ENCODE results near the gene DOCK4.

The DOCK4 gene

DNA sequence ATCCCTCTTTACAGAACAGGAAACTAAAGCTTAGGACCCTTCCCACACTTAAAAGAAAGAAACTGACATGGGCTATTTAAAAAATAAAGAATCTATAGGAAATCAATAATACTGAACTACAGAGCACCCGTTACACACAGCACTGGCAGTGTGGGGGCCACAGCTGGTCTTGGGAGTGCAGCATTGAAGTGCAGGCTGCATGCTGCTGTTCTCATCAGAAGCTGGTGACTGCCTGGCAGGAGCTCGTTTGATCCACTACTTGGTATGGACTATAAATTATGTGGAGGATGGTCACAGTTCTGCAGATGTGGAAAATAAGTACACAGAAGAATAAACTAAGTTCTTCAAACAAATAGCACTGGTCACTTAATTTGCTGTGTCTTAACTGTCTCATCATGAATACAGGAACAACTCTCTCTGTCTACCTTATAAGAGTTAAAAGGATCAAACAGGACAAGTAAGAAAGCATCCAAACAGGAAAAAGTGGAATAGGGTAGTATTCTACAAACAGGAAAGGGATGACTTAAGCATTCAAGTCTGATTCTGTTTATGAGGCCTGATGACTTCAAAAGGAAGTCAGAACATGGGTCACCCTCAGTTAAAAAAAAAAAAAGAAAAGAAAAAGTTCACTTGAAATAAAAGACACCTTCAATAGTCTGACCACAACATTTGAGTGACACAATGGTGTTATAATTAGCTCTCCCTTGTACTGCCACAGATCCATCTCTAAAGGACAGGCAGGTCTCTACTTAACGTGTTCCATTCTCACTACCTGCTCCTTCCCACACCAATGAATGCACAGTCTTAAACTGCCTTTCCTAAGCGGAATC is 21.0 kb downstream of the DOCK4 start:
- ATAC-seq = no peak
- Mint-ChIP-seq H3K9me3 (no peaks in the 10 kb centered on the region), H3K27ac (no peak overlapping the region), H3K36me3 (no peaks in the 10 kb centered on the region), H3K4me1 (no peaks in the 10 kb centered on the region), H3K27me3 (peaks cover 7% of the 10 kb centered on the region), H3K4me3 (no peak overlapping the region)

DNA sequence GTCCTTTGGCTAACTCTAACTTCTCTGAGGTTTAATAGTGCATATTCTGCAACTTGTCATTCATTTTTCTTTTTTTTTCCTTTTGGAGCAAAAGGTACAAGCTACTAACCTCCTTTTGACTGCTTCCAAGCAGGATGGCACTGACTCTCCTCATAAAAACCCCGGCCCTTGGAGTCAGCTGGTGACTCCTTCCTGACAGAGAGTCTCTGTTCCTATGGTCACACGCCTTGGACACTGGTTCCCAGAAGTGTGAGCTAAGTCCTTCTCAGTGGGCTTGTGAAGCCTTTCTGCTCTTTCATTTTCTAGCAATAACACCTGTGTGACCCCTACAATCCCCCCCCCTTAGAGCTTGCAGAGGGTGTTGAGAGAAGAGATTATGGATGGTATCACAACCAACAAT is 21.7 kb downstream of the DOCK4 start:
- ATAC-seq = no peak
- Mint-ChIP-seq H3K4me3 (no peak overlapping the region), H3K4me1 (no peaks in the 10 kb centered on the region), H3K27me3 (no peaks in the 10 kb centered on the region), H3K9me3 (no peaks in the 10 kb centered on the region), H3K36me3 (no peaks in the 10 kb centered on the region), H3K27ac (no peak overlapping the region)

- Mint-ChIP-seq H3K27ac (no peak overlapping the region), H3K36me3 (no peaks in the 10 kb centered on the region)
These were observed 22.9 kb downstream of the DOCK4 start for GRCh38 chr7:112183266-112183665.

DNA sequence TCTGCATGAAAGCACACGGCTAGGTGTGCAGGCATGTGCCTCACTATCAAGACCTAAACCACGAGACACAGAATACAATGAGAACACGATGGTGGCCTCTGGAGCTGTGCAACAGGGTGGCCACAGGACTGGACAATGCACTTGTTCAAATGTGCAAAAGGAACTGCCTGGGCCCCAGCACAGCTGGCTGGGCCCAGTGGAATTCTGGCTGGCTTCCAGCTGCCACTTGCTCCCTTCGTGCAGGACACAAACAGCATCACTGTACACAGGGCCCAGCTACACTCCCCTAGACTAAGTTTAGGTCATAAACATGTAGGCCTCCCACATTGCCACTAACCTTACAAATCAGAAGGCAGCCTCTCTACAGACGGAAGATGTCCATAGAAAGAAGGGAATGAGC is 23.4 kb downstream of the DOCK4 start:
- no peak for ATAC-seq
- Mint-ChIP-seq H3K9me3 (no peaks in the 10 kb centered on the region), H3K27ac (no peak overlapping the region), H3K36me3 (no peaks in the 10 kb centered on the region), H3K4me1 (no peaks in the 10 kb centered on the region), H3K4me3 (no peak overlapping the region), H3K27me3 (no peaks in the 10 kb centered on the region)

More at GRCh38 chr7:112183266-112183665, 22.9 kb downstream of the DOCK4 start:
- Mint-ChIP-seq H3K4me1 (no peaks in the 10 kb centered on the region), H3K27me3 (no peaks in the 10 kb centered on the region), H3K9me3 (no peaks in the 10 kb centered on the region), H3K4me3 (no peak overlapping the region)
- ATAC-seq = no peak

GRCh38 chr7:112180223-112180622 is 26.0 kb downstream of the DOCK4 start:
- H3K27me3 Mint-ChIP-seq = peaks cover 10% of the 10 kb centered on the region
- no peaks in the 10 kb centered on the region for H3K4me1 Mint-ChIP-seq
- H3K36me3 Mint-ChIP-seq = no peaks in the 10 kb centered on the region
- H3K9me3 Mint-ChIP-seq = no peaks in the 10 kb centered on the region
- ATAC-seq = no peak
- no peak overlapping the region for H3K27ac Mint-ChIP-seq
- H3K4me3 Mint-ChIP-seq = no peak overlapping the region

DNA sequence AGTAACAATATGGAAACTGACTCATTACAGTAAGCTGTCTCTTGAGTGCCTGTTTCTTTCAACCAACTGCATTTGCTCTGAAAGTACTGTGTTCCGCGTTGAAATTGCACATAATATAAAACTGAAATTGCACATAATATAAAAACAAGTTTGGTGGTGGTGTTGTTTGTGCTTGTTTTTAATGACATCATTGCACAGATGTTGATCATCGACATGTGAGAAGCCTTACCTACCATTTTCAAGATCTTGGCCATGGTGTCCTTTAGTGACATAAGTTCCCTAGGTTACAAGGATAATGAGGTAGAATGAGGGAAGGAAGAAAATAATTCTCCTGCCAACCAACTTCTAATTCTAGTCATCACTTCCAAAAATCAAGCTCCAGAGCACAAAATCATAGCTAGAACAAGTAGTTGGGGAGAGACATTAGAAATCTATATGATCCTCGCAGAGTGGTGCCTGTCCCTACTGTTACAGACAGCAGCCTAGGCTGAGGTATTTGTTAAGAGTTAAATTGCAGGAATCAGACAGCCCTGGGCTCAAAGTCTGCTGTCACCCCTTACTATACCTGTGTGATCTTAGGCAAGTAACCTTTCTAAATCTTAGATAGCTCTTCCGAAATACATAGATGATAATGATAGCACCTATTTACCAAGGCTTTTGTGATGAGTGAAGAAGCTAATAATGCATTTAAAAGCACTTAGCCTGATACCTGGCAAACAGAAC is 29.3 kb downstream of the DOCK4 start:
- no peak for ATAC-seq
- Mint-ChIP-seq H3K9me3 (no peaks in the 10 kb centered on the region), H3K27ac (no peak overlapping the region), H3K36me3 (no peaks in the 10 kb centered on the region), H3K4me3 (no peak overlapping the region), H3K27me3 (peaks cover 30% of the 10 kb centered on the region), H3K4me1 (no peaks in the 10 kb centered on the region)

DNA sequence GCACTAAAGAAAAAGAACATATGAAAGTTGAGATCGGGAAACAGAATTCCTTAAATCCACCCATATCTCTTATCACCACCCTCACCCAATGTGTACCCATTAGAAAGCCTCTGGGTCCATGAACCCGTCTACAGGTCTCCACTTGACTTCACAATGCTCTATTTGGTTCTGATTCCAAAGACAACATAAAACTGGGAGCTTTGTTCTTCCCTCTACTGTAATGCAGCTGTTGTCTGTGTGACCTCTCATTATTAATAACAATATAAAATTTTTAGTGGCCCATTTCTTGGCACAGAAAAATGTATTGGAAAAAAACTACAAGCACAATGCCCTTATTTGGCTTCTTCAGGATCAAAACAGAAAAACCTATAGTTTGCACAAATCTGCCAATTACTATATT is 30.0 kb downstream of the DOCK4 start:
- no peak overlapping the region for H3K27ac Mint-ChIP-seq
- no peaks in the 10 kb centered on the region for H3K36me3 Mint-ChIP-seq
- no peak for ATAC-seq
- H3K4me3 Mint-ChIP-seq = no peak overlapping the region
- H3K27me3 Mint-ChIP-seq = peaks cover 31% of the 10 kb centered on the region
- no peaks in the 10 kb centered on the region for H3K4me1 Mint-ChIP-seq
- H3K9me3 Mint-ChIP-seq = no peaks in the 10 kb centered on the region

DNA sequence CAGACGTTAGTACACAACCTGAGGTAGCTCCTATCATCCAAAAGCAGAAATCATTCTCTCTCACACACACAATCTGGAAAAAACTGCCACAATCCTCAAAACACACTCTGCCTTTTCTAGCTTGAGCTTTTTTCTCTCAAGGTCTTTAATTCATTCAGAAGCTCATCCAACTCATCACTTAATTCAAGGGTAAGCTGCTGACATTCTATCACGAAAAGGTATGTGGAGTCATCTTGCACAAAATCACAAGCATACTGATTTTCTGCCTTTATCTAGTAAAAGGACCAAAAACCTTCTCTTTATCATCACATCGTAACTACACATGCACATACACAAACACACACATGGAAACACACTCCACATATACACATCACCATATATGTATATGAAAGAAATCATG is 32.0 kb downstream of the DOCK4 start:
- no peaks in the 10 kb centered on the region for H3K36me3 Mint-ChIP-seq
- H3K4me1 Mint-ChIP-seq = no peaks in the 10 kb centered on the region
- no peak overlapping the region for H3K27ac Mint-ChIP-seq
- ATAC-seq = no peak
- no peak overlapping the region for H3K4me3 Mint-ChIP-seq
- H3K27me3 Mint-ChIP-seq = peaks cover 39% of the 10 kb centered on the region
- H3K9me3 Mint-ChIP-seq = no peaks in the 10 kb centered on the region

DNA sequence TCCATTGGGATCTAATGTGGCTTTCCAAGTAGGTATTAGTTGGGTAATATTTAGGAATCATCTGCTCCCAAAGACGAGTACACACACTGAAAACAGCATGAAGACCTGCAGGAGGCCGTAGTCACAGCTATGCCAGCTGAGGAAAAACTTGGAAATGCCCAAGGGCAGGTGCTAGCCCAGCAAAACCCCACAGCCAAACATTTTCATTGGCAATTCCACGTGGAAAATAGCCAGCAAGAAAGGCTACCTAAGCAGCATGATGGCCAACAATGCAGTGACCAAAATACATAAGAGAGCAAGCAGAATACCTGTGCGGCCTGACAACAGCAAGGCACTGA is 32.7 kb downstream of the DOCK4 start:
- Mint-ChIP-seq H3K9me3 (no peaks in the 10 kb centered on the region), H3K36me3 (no peaks in the 10 kb centered on the region), H3K4me1 (no peaks in the 10 kb centered on the region), H3K27ac (no peak overlapping the region), H3K4me3 (no peak overlapping the region), H3K27me3 (peaks cover 39% of the 10 kb centered on the region)
- no peak for ATAC-seq

DNA sequence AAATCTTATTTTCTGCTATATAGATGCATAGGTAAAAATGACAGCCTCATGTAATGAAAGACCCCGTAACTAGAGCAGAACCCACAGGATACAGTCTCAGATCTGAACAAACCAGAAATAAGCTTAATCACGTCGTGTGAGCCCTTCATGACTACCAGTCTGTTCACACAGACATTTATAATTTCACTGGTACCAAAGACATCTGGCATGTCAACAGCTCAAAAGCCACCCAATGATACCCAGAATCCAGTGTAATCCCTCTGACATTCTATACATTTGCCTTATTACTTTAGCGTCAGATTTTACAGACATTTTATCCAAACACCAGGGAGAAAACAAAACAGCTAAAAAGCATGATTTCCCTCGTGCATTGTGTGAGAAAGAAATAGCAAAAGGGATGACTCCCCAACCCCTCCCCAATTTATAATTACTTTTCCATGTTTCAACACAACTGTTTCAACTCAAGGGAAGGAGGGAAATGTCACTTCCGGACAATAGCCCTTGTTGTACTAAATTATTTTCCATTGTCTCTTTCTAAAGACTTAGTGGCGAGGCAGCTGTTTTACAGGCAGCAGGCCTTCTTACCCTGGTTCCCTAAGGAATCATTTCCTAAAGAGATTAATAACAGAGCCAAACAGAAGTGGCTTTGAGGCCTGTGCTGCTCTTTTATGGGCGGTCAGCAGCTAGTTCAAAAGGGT is 33.2 kb downstream of the DOCK4 start:
- Mint-ChIP-seq H3K36me3 (no peaks in the 10 kb centered on the region), H3K4me1 (no peaks in the 10 kb centered on the region), H3K27me3 (peaks cover 39% of the 10 kb centered on the region), H3K4me3 (no peak overlapping the region), H3K9me3 (no peaks in the 10 kb centered on the region), H3K27ac (no peak overlapping the region)
- ATAC-seq = no peak

DNA sequence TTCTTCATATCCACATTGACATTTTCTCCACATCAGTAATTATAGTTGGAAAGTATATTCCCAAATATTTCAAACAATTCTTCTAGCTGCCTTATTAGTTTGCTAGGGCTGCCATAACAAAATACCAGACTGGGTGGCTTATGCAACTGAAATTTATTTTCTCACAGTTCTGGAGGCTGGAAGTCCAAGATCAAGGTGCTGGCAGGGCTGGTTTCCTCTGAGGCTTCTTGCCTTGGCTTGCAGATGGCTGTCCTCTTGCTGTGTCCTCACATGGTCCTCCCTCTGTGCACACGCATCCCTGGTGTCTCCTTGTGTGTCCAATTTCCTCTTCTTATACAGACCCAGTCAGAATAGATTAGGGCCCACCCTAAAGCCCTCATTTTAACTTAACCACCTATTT is 34.5 kb downstream of the DOCK4 start:
- no peaks in the 10 kb centered on the region for H3K36me3 Mint-ChIP-seq
- no peaks in the 10 kb centered on the region for H3K4me1 Mint-ChIP-seq
- no peak for ATAC-seq
- H3K9me3 Mint-ChIP-seq = no peaks in the 10 kb centered on the region
- H3K4me3 Mint-ChIP-seq = no peak overlapping the region
- no peak overlapping the region for H3K27ac Mint-ChIP-seq
- H3K27me3 Mint-ChIP-seq = peaks cover 39% of the 10 kb centered on the region

DNA sequence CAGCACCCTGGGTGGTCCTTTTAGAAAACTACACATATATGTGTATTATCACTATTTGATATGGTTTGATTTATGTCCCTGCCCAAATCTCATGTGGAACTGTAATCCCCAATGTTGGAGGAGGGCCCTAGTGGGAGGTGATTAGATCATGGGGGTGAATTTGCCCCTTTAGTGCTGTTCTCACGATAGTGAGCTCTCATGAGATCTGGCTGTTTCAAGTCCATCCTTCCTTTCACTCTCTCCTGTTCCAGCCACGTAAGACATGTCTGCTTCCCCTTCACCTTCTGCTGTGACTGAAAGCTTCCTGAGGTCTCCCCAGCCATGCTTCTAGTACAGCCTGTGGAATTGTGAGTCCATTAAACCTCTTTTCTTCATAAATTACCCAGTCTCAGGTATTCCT is 37.3 kb downstream of the DOCK4 start:
- H3K9me3 Mint-ChIP-seq = no peaks in the 10 kb centered on the region
- peaks cover 16% of the 10 kb centered on the region for H3K27me3 Mint-ChIP-seq
- H3K4me3 Mint-ChIP-seq = no peak overlapping the region
- ATAC-seq = no peak
- no peaks in the 10 kb centered on the region for H3K4me1 Mint-ChIP-seq
- H3K36me3 Mint-ChIP-seq = no peaks in the 10 kb centered on the region
- H3K27ac Mint-ChIP-seq = no peak overlapping the region

DNA sequence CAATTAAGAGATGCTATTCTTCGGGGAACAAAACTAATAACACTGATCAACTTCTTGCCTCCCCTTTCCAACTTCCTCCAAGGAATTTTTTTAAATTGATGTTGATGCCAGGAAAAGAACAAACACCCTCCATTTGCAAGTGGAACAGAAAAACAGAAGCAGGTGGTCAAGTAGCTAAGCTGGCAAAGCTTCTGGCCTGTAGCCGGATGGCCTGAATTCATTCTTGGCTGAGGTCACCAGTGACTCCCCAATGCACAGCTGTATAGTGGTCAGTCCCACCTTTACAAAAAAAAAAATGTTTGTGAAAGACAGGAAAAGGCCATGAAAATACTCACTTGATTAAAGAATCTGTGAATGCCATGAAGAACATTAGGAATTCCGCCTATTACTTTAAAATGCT is 39.1 kb downstream of the DOCK4 start:
- no peaks in the 10 kb centered on the region for H3K4me1 Mint-ChIP-seq
- H3K27ac Mint-ChIP-seq = no peak overlapping the region
- no peak for ATAC-seq
- no peaks in the 10 kb centered on the region for H3K9me3 Mint-ChIP-seq
- H3K4me3 Mint-ChIP-seq = no peak overlapping the region
- H3K36me3 Mint-ChIP-seq = no peaks in the 10 kb centered on the region
- H3K27me3 Mint-ChIP-seq = peaks cover 9% of the 10 kb centered on the region

- H3K27me3 Mint-ChIP-seq = no peaks in the 10 kb centered on the region
- no peak for ATAC-seq
These were observed 43.3 kb downstream of the DOCK4 start for GRCh38 chr7:112162784-112163506.

DNA sequence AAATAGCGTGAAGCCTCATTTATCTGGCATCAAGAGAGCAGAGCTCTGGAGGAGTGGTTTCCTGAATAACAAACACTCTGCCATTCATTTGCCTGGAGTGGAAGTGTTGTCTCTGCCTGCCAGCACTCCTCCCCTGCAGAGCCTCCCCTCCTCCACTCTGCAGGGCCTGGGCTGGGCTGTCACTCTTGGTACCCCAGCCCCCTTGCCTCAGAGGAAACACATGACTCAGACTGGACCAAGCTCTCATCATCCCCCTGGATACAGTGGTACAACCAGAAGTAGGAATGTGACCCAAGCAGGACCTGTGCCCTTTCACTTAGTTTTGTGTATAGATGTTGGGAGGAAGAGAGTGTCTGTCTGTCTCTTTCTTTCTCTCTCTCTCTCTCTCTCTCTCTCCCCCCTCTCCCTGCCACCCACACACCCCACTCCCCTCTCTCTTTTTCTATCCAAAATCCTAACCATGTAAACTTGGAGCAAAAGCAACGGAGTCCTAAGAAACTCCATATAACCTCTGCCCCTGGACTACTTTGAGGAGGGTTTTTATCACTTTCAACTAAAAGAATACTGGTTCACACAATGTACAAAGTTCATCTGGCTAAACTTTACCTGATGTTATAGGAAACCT is 43.9 kb downstream of the DOCK4 start:
- Mint-ChIP-seq H3K4me3 (no peak overlapping the region), H3K4me1 (peaks cover 7% of the 10 kb centered on the region), H3K9me3 (no peaks in the 10 kb centered on the region), H3K27me3 (no peaks in the 10 kb centered on the region), H3K27ac (no peak overlapping the region), H3K36me3 (no peaks in the 10 kb centered on the region)
- ATAC-seq = peak; percentile 42

More at GRCh38 chr7:112162784-112163506, 43.3 kb downstream of the DOCK4 start:
- Mint-ChIP-seq H3K4me3 (no peak overlapping the region), H3K36me3 (no peaks in the 10 kb centered on the region), H3K9me3 (no peaks in the 10 kb centered on the region), H3K27ac (no peak overlapping the region), H3K4me1 (peaks cover 7% of the 10 kb centered on the region)

Data from stimulated activated memory B cell treated with anti-CD40 and anti-IgM and Interleukin-4, amounts not matched to agents 10 μg/mL and 1 μg/mL and 100 μg/mL, for 72 hours (primary cell).